ENCODE data around the gene FRAT1.
"Not testable (repeated sequence)": the region's sequence is repeated elsewhere in the genome, so short reads cannot be mapped to it uniquely, and the experiment has no call there.

FRAT1 gene, protein sequence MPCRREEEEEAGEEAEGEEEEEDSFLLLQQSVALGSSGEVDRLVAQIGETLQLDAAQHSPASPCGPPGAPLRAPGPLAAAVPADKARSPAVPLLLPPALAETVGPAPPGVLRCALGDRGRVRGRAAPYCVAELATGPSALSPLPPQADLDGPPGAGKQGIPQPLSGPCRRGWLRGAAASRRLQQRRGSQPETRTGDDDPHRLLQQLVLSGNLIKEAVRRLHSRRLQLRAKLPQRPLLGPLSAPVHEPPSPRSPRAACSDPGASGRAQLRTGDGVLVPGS

DNA sequence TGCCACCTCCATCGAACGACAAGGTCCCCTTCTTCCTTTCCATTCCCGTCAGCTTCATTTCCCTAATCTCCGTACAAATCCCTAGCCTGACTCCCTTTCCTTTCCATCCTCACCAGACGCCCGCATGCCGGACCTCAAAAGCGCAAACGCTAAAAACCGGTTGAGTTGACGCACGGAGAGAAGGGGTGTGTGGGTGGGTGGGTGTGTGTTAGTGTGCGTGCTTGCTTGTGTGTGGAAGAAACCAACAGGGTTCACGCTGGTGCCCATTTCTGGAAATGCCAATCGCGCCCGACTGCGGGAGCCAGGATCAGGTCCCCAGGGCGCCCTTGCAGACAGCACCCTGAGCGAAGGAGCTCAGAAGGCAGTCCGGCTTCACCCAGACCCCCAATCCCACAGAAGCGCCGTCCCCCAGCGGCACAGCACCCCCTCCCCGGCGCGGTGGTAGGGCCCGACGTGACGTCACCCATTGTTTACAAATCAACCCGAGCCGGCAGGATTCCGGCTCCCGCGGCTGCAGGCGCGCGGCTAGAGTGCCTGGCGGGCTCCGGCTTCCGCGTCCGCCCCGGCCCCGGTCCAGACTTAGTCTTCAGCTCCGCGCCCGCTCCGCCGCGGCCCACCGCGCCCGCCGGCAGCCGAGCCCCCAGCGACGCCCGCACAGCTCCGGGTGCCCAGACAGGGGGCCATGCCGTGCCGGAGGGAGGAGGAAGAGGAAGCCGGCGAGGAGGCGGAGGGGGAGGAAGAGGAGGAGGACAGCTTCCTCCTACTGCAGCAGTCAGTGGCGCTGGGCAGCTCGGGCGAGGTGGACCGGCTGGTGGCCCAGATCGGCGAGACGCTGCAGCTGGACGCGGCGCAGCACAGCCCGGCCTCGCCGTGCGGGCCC lies at the start of gene FRAT1:
TSS of gene FRAT1 (plus strand) at position 500 of the 880 bp plus-strand sequence. CDS start at position 683, 183 bp downstream.
- DNase-seq, result peak; percentile 87

DNA sequence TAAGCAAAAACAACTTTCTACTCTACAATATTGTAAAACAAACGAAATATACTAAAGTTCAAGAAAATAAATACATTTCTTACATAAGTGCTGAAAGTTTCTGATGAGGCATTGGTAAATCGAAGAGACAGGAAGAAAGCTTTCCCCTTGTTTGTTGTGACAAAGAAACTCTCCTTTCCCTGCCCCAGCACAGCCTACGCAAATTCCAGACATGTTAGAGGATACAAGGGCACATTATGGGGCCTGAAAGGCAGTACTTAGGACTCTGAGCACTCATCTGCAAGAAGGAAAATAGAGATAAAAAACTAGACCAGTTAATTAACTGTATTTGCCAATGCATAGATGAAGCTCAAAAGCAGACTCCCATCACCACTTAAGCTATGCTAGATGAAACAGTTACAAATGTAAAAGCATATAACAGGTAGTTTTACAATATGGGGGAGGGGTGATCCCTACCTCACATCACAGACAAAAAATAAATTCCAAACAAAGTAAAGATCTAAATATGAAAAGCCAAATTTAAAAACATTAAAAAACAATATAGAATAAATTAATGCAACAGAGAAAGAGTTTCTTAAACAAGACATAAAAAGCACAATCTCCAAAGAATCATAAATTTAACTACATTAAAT lies 48.4 kb upstream of the FRAT1 start:
- no peak for DNase-seq

DNA sequence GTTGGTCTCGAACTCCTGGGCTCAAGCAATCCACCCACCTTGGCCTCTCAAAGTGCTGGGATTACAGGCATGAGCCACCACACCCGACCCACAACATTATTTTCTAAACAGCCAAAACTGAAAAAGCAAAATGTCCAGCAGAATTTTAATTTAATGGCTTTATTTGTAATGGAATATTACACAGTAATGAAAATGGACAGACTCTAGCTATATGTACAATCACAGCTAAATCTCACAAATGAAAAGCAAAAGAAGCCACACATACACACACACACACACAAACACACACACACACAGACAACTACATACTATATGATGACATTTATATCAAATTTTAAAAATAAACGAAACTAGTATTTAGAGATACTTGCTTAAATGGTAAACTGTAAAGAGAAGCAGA lies 45.4 kb upstream of the FRAT1 start:
- no peak for DNase-seq

DNA sequence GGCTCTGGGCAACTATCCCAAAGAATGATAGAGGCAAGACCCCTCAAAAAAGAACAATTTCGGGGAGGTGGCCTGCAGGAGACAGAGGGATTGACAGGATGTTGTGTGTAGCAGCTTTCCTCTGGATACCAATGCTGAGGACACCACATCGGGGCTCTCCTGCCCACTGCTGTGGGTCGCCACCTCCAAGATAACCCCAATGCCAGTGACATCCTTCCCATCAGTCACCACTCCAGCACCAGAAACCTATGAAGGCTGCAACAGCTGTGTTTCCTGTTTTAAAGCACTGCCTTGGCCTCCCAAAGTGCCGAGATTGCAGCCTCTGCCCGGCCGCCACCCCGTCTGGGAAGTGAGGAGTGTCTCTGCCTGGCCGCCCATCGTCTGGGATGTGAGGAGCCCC lies 44.2 kb upstream of the FRAT1 start:
- DNase-seq, result no peak

DNA sequence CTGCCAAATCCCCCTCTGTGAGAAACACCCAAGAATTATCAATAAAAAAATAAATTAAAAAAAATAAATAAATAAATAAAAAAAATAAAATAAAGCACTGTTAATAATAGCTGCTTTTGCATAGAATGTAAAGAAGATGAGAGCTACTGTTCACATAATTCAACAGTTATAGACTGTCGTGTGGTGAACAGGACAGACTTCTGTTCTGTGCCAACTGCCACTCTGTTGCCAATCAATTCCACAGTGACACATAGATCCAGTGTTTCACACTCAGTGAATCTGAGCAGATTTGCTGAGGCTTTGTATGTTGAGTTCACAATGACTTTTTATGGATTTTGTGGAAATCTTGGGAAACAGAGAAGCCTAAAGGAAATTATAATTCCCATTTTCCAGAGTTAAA lies 41.5 kb upstream of the FRAT1 start:
- DNase-seq, result no peak

DNA sequence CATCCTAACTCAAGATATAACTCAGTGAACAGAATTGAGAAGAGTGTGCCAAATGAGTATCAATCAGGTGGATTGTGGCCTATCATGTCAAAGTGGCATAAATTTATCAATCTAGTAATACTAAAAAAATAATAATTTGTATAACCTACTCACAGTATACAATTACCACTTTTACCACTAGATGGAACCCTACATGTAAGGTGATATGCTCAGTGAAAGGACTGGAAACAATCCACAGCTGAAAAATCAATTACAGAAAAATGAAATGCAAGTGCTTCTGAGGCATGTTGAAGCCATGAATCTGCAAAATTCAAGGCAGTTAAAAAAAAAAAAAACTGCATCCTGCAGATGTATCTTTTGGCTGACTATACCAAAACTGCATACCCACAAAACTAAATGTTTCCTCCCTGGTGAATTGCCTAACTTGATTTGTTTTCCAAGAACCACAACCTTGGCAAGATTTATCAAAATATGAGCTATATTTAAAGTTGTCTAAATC lies 40.5 kb upstream of the FRAT1 start:
- peak; percentile 52 for DNase-seq

DNA sequence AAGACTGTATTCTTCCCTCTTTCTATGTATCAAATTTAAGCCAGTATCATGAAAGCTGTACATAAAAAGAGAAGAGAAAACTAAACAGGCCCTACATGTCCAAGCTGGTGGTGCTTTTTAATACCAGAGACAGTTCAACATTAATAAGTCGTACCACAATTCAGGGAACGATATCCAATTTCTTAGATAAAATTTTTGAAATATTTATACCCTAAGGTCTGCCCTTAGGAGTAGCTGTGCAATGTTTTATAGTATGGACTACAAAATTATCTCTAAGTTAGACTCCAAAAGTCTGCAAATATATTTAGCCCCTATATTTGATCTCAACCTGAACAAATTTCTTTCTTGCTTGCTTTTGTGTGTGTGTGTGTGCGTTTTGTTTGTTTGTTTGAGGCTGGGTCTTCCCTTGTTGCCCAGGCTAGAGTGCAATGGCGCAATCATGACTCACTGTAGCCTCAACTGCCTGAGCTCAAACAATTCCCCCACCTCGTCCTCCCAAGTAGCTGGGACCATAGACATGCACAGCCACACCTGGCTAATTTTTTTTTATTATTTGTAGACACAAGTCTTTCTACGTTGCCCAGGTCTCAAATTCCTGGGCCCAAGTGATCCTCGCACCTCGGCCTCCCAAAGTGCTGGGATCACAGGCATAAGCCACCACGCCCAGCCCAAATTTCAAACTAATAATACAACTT lies 39.8 kb upstream of the FRAT1 start:
- no peak for DNase-seq

DNA sequence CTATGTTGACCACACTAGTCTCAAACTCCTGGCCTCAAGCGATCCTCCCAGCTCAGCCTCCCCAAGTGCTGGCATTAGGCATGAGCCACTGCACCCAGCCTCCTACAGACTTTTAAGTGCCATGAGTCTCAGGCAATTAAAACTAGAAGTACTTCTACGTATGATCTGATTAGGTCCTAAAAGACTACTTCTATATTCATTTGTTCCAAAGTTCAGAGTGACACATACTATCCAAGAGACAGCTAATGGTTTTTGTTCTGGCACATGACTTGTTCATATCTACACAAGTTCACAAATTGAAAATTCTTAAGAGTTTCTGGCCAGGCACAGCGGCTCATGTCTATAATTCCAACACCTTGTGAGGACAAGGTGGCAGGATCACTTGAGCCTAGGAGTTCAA lies 38.3 kb upstream of the FRAT1 start:
- DNase-seq, result no peak

DNA sequence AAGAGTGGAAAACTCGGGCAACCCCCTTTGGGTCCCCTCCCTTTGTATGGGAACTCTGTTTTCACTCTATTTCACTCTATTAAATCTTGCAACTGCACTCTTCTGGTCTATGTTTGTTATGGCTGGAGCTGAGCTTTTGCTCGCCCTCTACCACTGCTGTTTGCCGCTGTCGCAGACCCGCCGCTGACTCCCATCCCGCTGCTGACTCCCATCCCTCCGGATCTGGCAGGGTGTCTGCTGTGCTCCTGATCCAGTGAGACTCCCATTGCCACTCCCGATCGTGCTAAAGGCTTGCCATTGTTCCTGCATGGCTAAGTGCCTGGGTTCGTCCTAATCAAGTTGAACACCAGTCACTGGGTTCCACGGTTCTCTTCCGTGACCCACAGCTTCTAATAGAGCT lies 29.0 kb upstream of the FRAT1 start:
- not testable (repeated sequence) for DNase-seq

DNA sequence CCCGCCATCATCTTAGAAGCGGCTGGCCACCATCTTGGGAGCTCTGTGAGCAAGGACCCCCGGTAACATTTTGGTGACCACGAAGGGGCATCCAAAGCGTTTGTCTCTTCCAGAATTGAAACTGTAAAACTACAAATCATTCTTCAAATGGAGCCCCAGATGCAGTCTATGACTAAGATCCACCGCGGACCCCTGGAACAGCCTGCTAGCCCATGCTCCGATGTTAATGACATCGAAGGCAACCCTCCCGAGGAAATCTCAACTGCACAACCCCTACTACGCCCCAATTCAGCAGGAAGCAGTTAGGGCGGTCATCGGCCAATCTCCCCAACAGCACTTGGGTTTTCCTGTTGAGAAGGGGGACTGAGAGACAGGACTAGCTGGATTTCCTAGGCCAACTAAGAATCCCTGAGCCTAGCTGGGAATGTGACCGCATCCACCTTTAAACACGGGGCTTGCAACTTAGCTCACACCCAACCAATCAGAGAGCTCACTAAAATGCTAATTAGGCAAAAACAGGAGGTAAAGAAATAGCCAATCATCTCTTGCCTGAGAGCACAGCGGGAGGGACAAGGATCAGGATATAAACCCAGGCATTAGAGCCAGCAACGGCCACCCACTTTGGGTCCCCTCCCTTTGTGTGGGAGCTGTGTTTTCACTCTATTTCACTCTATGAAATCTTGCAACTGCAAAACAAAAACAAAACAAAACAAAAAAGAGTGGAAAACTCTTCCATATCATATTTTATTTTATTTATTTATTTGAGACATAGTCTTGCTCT lies 28.3 kb upstream of the FRAT1 start:
- not testable (repeated sequence) for DNase-seq

DNA sequence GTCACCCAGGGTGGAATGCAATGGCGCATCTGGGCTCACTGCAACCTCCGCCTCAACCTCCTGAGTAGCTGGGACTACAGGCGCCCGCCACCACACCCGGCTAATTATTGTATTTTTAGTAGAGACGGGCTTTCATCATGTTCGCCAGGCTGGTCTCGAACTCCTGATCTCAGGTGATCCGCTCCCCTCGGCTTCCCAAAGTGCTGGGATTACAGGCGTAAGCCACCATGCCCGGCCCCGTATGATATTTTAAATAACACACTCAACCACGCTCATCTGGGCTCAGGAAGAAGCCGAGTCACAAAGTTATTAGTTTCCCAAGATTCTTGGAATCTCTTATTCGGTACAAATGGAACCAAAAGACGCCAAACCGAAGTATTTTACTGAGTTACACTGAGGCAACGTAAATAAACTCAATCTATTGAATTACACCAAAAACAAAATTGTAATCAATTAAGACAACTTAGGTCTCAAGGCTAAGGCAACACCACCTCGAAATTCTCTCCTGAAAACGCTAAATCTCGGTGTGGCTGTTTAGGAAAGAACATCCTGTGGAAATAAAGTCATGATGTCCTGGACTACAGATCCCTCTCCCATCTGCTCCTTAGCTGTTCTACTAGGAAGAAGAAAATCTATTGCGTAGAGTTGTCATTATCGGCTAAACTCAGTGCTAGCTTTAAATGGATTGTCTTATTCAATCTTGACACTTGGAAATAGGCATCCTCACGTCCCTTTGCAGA lies 27.5 kb upstream of the FRAT1 start:
- no peak for DNase-seq

DNA sequence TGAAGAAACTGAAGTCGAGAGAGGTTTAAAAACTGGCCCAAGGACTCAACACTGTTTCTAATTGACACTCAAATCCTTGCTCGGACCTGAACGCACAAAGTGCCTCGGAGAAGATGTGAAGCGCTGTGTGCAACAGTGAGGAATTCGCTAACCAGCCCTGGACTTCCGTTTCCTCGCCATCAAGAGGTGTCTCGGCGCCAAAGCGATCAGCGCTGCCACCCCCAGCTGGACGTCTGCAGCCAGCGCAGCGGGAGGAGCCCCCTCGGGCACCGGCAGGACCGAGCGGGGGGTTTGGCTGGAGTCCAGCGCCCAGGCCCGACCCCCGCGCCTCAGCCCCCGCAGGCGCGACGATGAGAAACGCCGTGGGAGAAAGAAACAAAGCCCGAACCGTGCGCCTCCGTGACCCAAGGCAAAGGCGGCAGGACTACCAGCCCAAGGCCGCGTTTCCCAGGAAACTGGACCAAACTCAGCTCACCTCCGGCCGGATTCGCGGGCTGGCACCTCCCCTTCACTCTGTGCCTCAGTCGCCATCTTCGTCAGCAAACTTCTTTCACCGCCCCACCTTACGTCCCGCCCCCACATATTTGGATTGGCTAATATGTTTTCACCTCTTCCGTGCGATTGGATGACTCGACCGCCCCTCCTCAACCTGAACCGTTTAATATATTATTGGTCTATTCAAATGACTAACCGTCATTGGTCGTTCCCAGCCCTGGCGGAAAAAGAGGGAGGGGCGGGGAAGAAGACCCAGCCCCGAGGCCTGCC lies 26.8 kb upstream of the FRAT1 start, which contains the start of gene ARHGAP19:
TSS of gene ARHGAP19 (minus strand) at position 541 of the 765 bp plus-strand sequence. CDS start at position 531, 10 bp downstream.
- DNase-seq, result peak; percentile 97

DNA sequence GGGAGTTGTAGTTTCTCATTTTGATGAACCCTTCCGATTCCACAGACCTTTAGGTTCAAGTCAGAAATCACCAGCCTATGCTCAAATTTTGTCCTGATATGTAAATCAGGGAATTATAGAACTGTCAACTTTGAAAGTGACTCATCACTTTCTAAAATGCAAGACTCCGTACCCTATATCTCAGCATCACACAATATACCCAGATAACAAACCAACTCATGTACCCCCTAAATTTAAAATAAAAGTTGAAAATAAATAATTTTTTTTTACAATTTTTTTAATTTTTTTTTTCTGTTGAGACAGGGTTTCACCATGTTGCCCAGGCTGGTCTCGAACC lies 26.2 kb upstream of the FRAT1 start:
- no peak for DNase-seq

DNA sequence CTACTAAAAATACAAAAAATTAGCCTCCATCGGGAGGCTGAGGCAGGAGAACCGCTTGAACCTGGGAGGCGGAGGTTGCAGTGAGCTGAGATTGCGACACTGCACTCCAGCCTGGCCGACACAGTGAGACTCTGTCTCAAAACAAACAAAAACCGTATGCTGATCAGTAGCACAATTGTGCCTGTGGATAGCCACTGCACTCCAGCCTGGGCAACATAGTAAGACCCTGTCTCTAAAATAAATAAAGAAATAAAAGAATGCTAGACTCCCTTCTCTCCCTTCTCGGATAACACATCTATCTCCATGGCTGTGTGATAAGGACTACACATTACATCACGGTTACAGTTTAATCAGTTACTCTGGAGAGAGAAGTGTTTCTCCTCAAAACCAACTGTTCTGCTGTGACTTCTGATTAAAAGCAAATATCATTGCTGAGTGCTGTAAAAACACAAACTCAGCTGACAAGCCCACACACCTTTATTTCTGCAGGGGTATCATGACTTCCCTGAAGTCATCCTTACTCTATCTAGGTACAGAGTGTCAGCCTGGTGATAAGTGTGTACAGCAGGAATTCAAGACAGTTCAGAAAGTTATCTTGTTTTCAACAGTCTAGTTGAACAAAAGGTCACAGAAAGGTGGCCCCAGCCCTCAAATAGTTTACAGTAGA lies 21.4 kb upstream of the FRAT1 start:
- no peak for DNase-seq

DNA sequence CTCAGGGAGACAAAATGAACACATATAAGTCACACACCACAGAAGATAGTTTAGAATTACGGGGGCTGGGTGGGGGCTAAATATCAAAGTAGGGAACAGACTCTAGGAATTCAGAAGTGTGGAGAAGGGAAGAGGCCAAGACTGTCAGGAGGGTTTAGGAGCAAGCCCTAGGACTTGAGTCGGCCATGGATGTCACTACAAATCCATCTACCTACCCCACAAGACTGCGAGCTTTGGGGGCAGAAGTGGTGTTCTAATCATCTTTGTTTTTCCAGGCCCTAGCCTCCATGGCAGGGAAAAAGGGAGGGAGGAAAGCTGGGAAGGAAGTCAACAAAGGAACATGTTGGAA lies 20.9 kb upstream of the FRAT1 start:
- no peak for DNase-seq

DNA sequence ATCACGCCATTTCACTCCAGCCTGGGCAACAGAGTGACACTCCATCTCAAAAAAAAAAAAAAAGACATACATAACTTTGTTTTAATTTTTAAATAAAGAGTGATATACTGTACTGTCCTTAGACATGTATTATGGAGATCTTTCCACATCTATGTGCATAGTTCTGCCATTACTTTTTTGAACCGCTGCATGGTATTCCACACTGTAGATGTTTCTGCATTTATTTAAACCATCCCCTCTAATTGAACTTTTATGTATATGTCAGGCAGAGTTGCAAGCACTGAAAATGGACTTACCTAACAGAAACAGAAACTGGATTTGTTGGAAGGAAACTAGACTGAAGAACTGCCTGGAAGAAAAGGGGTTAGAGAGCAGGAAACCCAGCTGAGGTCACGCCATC lies 18.1 kb upstream of the FRAT1 start:
- no peak for DNase-seq

DNA sequence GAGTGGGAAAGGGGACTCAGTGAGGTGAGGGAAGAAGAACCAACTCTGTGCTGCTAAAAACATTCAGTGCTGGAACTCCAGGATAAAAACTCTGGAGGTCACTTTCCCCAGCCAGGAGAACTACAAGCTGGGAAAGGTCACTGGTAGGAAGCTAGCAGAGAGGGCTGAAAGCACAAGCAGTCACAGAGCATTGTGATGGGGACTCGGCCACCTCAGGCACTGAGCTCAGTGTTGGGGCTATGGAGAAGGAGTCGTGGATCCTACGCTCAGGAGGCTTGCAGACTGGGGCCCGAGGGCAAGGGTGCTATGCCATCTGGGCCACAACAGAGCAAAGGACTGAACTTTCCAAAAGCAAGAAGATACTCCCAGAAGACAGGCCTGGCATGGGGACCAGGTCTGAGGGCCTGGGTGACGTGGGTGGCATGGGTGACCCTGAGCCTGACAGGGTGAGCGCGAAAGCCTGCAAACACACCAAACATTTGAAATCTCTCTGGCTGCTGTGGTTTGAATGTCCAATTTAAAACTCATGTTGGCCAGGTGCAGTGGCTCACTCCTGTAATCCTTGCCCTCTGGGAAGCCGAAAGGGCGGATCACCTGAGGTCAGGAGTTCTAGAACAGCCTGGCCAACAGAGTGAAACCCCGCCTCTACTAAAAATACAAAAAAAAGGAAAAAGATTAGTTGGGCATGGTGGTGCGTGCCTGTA lies 16.8 kb upstream of the FRAT1 start:
- no peak for DNase-seq

DNA sequence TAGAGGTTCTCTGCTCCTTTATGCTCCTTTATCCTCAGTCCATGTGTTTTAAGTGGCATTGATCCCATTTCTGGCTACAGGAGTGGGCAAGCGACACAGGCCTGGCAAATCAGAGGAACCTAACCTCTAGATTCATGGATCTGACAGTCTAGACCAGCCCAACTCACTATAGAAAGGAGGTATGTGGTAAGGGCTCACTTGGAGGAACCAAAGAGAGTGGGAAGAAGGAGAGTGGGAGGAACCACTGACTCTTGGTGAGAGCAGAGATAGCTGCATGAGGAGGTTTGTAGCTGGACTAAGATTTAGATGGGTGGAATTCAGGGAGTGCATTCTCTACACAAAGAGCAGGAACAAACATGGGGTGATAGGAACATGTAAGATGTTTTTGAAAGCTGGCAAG lies 11.6 kb upstream of the FRAT1 start:
- no peak for DNase-seq

All from CD4-positive, alpha-beta T cell treated with Interleukin-4 for 4 hours (primary cell).